GM23248 (cell line): ENCODE data around the gene ACOT13. TPM values are rescaled to one million over a fixed set of nuclear protein-coding genes. Genes with fewer than 3 reads are reported as not detected.

Source experiments
- DNase-seq: peaks from one replicate; pipeline ENCODE4 v3.0.0-alpha.2; 2015
- H2AFZ ChIP-seq: fragments of 200-600 bp; sonication (generic); 2 replicates; pipeline ENCODE4 v1.6.1; 2016; ENCODE audit warnings: antibody characterized with exemption
- H3F3A ChIP-seq: fragments of 200-600 bp; sonication (generic); 2 replicates; pipeline ENCODE4 v1.6.1; 2016; ENCODE audit warnings: mild to moderate bottlenecking, antibody characterized with exemption, mixed run types; ENCODE audit not compliant: insufficient read depth
- H3K27ac ChIP-seq: fragments of 200-600 bp; sonication (generic); 2 replicates; pipeline ENCODE4 v1.5.1; 2016; ENCODE audit warnings: mild to moderate bottlenecking
- H3K27me3 ChIP-seq: fragments of 200-600 bp; sonication (generic); replicated peaks from 2 replicates; pipeline ENCODE4 v1.6.1; 2016; ENCODE audit warnings: mild to moderate bottlenecking; ENCODE audit not compliant: insufficient read depth
- H3K36me3 ChIP-seq: fragments of 200-600 bp; sonication (generic); 2 replicates; pipeline ENCODE4 v1.6.1; 2016; ENCODE audit warnings: low read depth, mild to moderate bottlenecking
- H3K4me1 ChIP-seq: fragments of 200-600 bp; sonication (generic); 2 replicates; pipeline ENCODE4 v1.6.1; 2016; ENCODE audit warnings: mild to moderate bottlenecking; ENCODE audit not compliant: insufficient read depth
- H3K4me2 ChIP-seq: fragments of 200-600 bp; sonication (generic); one replicate; pipeline ENCODE4 v1.6.1; 2016; ENCODE audit warnings: mild to moderate bottlenecking; ENCODE audit not compliant: unreplicated experiment
- H3K4me3 ChIP-seq: fragments of 200-600 bp; sonication (generic); 2 replicates; pipeline ENCODE4 v1.5.1; 2016; ENCODE audit warnings: mild to moderate bottlenecking
- H3K79me2 ChIP-seq: fragments of 200-600 bp; sonication (generic); 2 replicates; pipeline ENCODE4 v1.6.1; 2016; ENCODE audit warnings: mild to moderate bottlenecking; ENCODE audit not compliant: insufficient read depth
- H3K9ac ChIP-seq: fragments of 200-600 bp; sonication (generic); 2 replicates; pipeline ENCODE4 v1.6.1; 2016; ENCODE audit warnings: mild to moderate bottlenecking
- H3K9me2 ChIP-seq: fragments of 200-600 bp; sonication (generic); 2 replicates; pipeline ENCODE4 v1.6.1; 2016; ENCODE audit warnings: mixed run types, mild to moderate bottlenecking, moderate library complexity; ENCODE audit not compliant: insufficient read depth
- H3K9me3 ChIP-seq: fragments of 200-600 bp; sonication (generic); one replicate; pipeline ENCODE4 v1.6.1; 2017; ENCODE audit warnings: low read depth
- H4K20me1 ChIP-seq: fragments of 200-600 bp; sonication (generic); 2 replicates; pipeline ENCODE4 v1.6.0; 2016; ENCODE audit not compliant: insufficient read depth
- EZH2 ChIP-seq: fragments of 200-600 bp; sonication (generic); IDR thresholded peaks from 2 replicates; pipeline ENCODE4 v1.6.1; 2018; ENCODE audit warnings: antibody characterized with exemption, mild to moderate bottlenecking; ENCODE audit not compliant: insufficient read depth, poor library complexity, severe bottlenecking
- EZH2phosphoT487 ChIP-seq: fragments of 200-600 bp; sonication (generic); IDR thresholded peaks from 2 replicates; pipeline ENCODE4 v1.6.1; 2018; ENCODE audit warnings: antibody characterized with exemption, moderate library complexity, mild to moderate bottlenecking, low read depth; ENCODE audit not compliant: insufficient read depth
- WGBS, 2 experiments: methylation state at CpG; one replicate each; pipeline ENCODE4 v1.1.6; 2015 to 2017; ENCODE audit warnings: low lambda C conversion rate in 2 of 2, low coverage in 1 of 2; ENCODE audit errors: missing lambda C conversion rate in 2 of 2; 5-methylcytosine and 5-hydroxymethylcytosine counted together
- in situ Hi-C: fragments of 300-500 bp; cut with MboI; formaldehyde crosslinking; loops from 2 replicates; pipeline ENCODE4 v1.15.0; 2020
- polyA plus RNA-seq: library from polyadenylated mRNA; unstranded; fragments of >200 nt; fragmentation: Nextera tagmentation; extraction: Ambion mirVana; gene quantifications from 2 replicates; pipeline ENCODE4 v1.2.1, GENCODE V29; 2016
- total RNA-seq: library from RNA; depleted of rRNA; stranded (reverse); fragments of >200 nt; shearing (Covaris generic); gene quantifications from 2 replicates; pipeline ENCODE4 v1.2.3, GENCODE V29; 2014

The ACOT13 gene
- total and polyA plus RNA-seq, 2 experiments from 2014 or later = 3.4 to 26.2 TPM

DNA sequence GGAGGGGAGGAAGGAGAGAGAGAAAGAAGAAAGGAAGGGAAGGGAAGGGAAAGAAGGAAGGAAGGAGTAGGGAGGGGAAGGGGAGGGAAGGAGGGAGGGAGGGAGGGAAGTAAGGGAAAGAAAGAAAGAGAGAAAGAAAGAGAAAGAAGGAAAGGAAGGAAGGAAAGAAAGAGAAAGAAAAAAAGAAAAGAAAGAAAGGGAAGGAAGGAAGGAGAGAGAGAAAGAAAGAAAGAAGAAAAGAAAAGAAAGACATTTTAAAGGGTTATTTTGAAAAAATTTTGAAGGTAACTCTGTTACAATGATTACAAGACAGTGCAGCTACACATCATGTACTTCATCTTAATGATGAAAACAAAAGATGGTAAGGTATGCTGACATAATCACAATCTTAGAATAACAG, 24.8 kb upstream of the ACOT13 start:
- no peak overlapping the region for H2AFZ ChIP-seq
- no peak for TF ChIP-seq EZH2phosphoT487
- no peak for TF ChIP-seq EZH2
- no peaks in the 10 kb centered on the region for H4K20me1 ChIP-seq
- H3F3A ChIP-seq = no peaks in the 10 kb centered on the region
- H3K9me3 ChIP-seq = no peaks in the 10 kb centered on the region
- no peak overlapping the region for H3K9ac ChIP-seq
- no peak overlapping the region for H3K27ac ChIP-seq
- H3K27me3 ChIP-seq = peaks cover 6% of the 10 kb centered on the region
- H3K79me2 ChIP-seq = no peaks in the 10 kb centered on the region
- no peak for DNase-seq
- H3K4me3 ChIP-seq = no peak overlapping the region
- in situ Hi-C loops = no loop called here
- H3K4me1 ChIP-seq = no peaks in the 10 kb centered on the region
- H3K36me3 ChIP-seq = no peaks in the 10 kb centered on the region
- H3K9me2 ChIP-seq = no peaks in the 10 kb centered on the region
- H3K4me2 ChIP-seq = no peak overlapping the region

DNA sequence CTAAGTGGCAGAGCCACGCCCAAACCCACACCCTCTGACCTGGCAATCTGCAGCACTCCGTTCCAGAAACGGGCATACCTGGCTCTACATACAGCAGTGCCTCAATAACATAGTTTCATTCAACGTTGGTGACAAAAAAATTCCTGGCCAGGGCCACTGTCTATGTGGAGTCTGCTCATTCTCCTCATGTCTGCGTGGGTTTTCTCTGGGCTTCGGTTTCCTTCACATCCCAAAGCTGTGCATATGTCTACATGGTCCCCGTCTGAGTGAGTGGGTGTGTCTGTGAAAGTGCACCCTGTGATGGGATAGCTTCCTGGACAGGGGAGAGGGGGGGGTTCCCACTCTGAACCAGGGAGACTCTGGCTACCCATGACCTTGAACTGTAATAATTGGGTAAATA, 23.0 kb upstream of the ACOT13 start:
- no peak overlapping the region for H2AFZ ChIP-seq
- no peak overlapping the region for H3K4me2 ChIP-seq
- no peak overlapping the region for H3K27ac ChIP-seq
- H3K4me3 ChIP-seq = no peak overlapping the region
- in situ Hi-C loops = no loop called here
- no peaks in the 10 kb centered on the region for H4K20me1 ChIP-seq
- no peaks in the 10 kb centered on the region for H3F3A ChIP-seq
- H3K9me3 ChIP-seq = no peaks in the 10 kb centered on the region
- no peaks in the 10 kb centered on the region for H3K4me1 ChIP-seq
- H3K9ac ChIP-seq = no peak overlapping the region
- no peak for DNase-seq
- TF ChIP-seq EZH2phosphoT487 (no peak), EZH2 (no peak)
- H3K9me2 ChIP-seq = no peaks in the 10 kb centered on the region
- H3K36me3 ChIP-seq = no peaks in the 10 kb centered on the region
- peaks cover 6% of the 10 kb centered on the region for H3K27me3 ChIP-seq
- no peaks in the 10 kb centered on the region for H3K79me2 ChIP-seq
- WGBS, 2 experiments = 60 to 66% methylated on average over 7 of the region's 7 CpGs

DNA sequence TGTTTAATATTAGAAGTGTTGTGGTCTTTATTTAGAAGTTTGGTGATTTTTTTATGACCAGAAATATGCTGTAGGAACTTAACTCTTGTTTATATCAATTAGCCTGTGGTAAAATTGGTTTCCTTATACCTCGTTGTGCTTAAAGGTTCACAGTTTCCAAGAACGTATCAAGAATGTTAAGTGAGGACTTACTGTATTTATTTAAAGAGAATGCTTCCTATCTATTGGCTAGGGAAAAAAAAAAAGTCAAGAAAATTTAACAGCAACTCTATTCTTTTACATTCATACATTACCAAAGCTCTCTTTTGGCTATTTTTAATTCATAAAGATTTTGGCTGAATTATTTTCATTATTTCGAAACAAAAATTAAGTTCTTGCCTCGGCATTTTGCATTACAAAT, 22.5 kb upstream of the ACOT13 start:
- H3K9me3 ChIP-seq = no peaks in the 10 kb centered on the region
- no peaks in the 10 kb centered on the region for H3K79me2 ChIP-seq
- no peaks in the 10 kb centered on the region for H3K36me3 ChIP-seq
- no peak overlapping the region for H3K4me2 ChIP-seq
- no peak overlapping the region for H2AFZ ChIP-seq
- H3K9me2 ChIP-seq = no peaks in the 10 kb centered on the region
- H3K4me1 ChIP-seq = no peaks in the 10 kb centered on the region
- H3K27ac ChIP-seq = no peak overlapping the region
- no peaks in the 10 kb centered on the region for H3F3A ChIP-seq
- no peak for DNase-seq
- 51 to 56% methylated on average over 4 of the region's 4 CpGs for WGBS, 2 experiments
- no peaks in the 10 kb centered on the region for H4K20me1 ChIP-seq
- H3K4me3 ChIP-seq = no peak overlapping the region
- H3K9ac ChIP-seq = no peak overlapping the region
- H3K27me3 ChIP-seq = peaks cover 6% of the 10 kb centered on the region
- TF ChIP-seq EZH2 (no peak), EZH2phosphoT487 (no peak)
- in situ Hi-C loops = no loop called here

DNA sequence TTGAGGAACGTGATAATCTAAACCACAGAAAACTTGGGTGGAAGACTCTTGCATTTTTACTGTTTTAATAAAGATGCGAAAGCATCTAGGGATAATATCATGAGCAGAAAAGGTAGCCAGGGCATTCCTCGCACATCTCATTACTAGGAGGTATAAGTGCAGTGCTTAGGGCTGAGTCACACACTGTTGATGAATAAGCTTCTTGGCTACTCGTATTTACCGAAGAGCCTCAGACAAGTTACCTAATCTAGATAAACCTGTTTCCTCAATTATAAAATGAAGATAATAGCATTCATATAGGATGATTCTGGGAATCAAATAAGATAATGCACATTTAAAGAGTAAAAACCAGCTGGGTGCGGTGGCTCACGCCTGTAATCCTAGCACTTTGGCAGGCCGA, 20.1 kb upstream of the ACOT13 start:
- H3K4me2 ChIP-seq = no peak overlapping the region
- peaks cover 6% of the 10 kb centered on the region for H3K27me3 ChIP-seq
- H2AFZ ChIP-seq = peak overlapping the region; percentile 87
- no peaks in the 10 kb centered on the region for H4K20me1 ChIP-seq
- DNase-seq = peak; percentile 24
- H3F3A ChIP-seq = no peaks in the 10 kb centered on the region
- no peak overlapping the region for H3K4me3 ChIP-seq
- TF ChIP-seq EZH2 (no peak), EZH2phosphoT487 (no peak)
- in situ Hi-C loops = no loop called here
- no peak overlapping the region for H3K27ac ChIP-seq
- no peaks in the 10 kb centered on the region for H3K9me3 ChIP-seq
- H3K9ac ChIP-seq = no peak overlapping the region
- H3K4me1 ChIP-seq = no peaks in the 10 kb centered on the region
- no peaks in the 10 kb centered on the region for H3K9me2 ChIP-seq
- H3K36me3 ChIP-seq = peaks cover 14% of the 10 kb centered on the region
- no peaks in the 10 kb centered on the region for H3K79me2 ChIP-seq
- 75 to 80% methylated on average over 8 of the region's 8 CpGs for WGBS, 2 experiments

DNA sequence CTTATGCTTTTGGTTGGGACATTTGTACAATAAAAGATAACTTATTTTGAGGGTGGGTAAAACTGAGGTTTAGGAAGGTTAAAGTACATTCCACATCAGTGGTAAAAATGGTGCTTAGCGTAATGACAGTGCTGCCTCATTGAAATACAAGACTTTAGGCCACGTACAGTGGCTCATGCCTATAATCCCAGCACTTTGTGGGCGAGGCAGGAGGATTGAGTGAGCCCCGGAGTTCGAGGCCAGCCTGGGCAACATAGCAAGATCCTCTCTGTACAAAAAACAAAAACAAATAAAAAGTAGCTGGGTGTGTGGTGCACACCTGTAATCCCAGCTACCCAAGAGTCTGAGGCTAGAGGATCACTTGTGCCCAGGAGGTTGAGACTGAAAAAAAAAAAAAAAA, 18.6 kb upstream of the ACOT13 start:
- H3K27ac ChIP-seq = no peak overlapping the region
- H4K20me1 ChIP-seq = no peaks in the 10 kb centered on the region
- no peaks in the 10 kb centered on the region for H3K79me2 ChIP-seq
- H3K27me3 ChIP-seq = peaks cover 6% of the 10 kb centered on the region
- no peak for DNase-seq
- H3K9ac ChIP-seq = no peak overlapping the region
- in situ Hi-C loops = no loop called here
- H3K4me1 ChIP-seq = no peaks in the 10 kb centered on the region
- peaks cover 29% of the 10 kb centered on the region for H3K36me3 ChIP-seq
- 84 to 91% methylated on average over 5 of the region's 5 CpGs for WGBS, 2 experiments
- H3K4me3 ChIP-seq = no peak overlapping the region
- H2AFZ ChIP-seq = no peak overlapping the region
- no peak for TF ChIP-seq EZH2
- no peak for TF ChIP-seq EZH2phosphoT487
- no peaks in the 10 kb centered on the region for H3K9me2 ChIP-seq
- H3K4me2 ChIP-seq = no peak overlapping the region
- H3K9me3 ChIP-seq = no peaks in the 10 kb centered on the region
- H3F3A ChIP-seq = no peaks in the 10 kb centered on the region
